EH (cell line): ENCODE measurements around the gene ENOPH1.
"Not testable (repeated sequence)": the region's sequence is repeated elsewhere in the genome, so short reads cannot be mapped to it uniquely, and the experiment has no call there.

ENCODE experiments used
- DNase-seq: peaks from one replicate; pipeline ENCODE4 v3.0.0-alpha.2; 2015; ENCODE audit warnings: low read depth

ENOPH1 gene

GRCh38 chr4:82430193-82430963 lies at the start of gene ENOPH1, which contains the start of gene HNRNPDL:
Gene ENOPH1, plus strand, starts transcription at chr4:82430590. Its CDS starts 240 bp downstream, at chr4:82430830.
Gene HNRNPDL, minus strand, starts transcription at chr4:82430462. Its CDS starts 772 bp downstream, at chr4:82429690.
- peak; percentile 93 for DNase-seq

DNA sequence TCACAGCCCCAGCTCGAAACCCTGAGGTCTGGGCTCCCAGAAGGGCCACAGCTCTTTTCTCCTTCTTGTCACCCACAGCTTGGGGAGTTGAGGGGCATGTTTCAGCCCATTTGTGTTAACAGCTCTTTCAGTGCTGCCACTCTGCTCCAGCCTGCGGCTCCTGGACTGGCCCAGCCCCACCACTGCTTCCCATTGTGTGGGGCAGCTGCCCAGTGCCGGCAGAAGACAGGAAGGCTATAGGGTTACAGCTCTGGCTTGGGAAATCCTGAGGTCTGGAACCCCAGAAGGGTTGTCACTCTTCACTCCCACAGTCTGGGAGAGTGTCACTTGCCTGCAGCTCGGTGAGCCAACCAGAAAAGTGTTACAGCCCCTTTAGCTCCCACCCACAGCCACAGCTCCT lies 49.6 kb upstream of the ENOPH1 start:
- no peak for DNase-seq

- no peak for DNase-seq
Measured at GRCh38 chr4:82381235-82381634, 49.2 kb upstream of the ENOPH1 start.

- no peak for DNase-seq
Measured at GRCh38 chr4:82381661-82382296, 48.6 kb upstream of the ENOPH1 start.

DNA sequence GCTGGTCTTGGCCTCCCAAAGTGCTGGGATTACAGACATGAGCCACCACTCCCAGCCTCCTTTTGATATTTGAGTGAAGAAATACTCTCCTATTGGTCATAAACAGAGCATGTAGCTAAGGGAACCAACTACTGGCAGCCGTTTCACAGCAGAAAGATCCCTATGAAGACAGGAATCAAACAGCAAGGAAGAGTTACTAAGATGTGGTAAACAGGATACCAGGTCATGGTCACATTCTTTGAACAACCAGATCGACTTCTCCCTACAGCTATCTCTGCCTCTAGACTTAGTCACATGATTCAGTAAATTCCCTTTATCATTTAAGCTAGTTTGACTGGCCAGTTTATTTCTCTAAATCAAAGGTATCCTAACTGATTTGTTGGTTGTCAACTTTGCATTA lies 47.6 kb upstream of the ENOPH1 start:
- no peak for DNase-seq

GRCh38 chr4:82386312-82386711 lies 44.1 kb upstream of the ENOPH1 start:
- DNase-seq, result not testable (repeated sequence)

- no peak for DNase-seq
Measured at GRCh38 chr4:82388405-82388804, 42.0 kb upstream of the ENOPH1 start.

GRCh38 chr4:82390061-82390460 lies 40.3 kb upstream of the ENOPH1 start:
- DNase-seq, result not testable (repeated sequence)

DNA sequence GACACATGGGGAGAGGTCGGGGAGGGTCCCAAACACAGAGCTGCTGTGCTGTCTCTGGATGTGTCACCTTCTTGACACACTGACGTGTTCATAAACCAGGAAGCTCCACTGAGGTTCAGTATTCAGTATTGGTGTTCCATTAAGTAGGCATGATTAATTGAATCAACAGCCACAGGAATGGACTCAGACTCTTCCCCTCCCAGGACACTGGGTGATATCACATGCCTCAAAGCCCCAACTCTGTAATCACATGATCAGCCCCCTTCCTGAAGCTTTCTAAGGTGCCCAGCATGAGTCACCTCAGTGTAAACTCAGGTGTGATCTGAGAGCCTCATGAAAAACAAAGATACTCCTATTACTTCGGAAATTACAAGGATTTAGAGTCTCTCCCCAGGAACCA lies 35.5 kb upstream of the ENOPH1 start:
- DNase-seq, result no peak

DNA sequence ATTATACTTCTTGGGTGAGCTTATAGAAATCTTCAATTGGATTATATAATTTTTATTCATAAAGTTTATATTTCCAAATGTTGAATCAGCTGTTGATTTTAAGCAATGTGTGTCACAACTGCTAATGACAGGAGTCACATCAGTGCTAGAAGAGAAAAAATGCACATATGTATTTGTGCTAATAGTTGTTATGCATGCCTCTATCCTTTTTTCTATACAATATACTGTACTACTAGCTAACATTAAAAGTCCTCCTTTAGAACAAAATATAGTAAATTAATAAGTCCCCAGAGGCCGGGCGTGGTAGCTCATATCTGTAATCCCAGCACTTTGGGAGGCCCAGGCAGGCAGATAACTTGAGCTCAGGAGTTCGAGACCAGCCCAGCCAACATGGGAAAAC lies 32.9 kb upstream of the ENOPH1 start:
- no peak for DNase-seq

GRCh38 chr4:82398263-82398662 lies 32.1 kb upstream of the ENOPH1 start:
- no peak for DNase-seq

- no peak for DNase-seq
Measured at GRCh38 chr4:82401600-82401999, 28.8 kb upstream of the ENOPH1 start.

- no peak for DNase-seq
Measured at GRCh38 chr4:82402196-82402775, 28.1 kb upstream of the ENOPH1 start.

DNA sequence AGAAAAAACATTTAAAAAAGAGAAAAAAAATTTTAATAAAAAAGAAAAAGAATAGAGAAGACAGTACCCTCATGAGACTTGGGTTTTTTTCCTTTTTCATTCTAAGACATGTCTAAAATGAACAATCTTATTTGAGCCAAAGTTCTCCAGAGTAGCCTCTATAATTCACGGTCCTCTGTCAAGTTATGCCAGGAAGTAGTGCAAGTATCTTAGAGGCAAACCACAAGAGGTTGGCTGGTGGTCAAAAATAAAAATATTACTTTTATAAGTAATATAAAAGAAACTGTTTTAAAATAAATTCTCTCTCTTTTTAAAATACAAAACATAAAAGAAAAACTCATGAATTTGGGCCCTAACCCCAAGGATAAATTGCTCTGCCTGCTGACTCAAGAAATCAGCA lies 26.7 kb upstream of the ENOPH1 start:
- no peak for DNase-seq

GRCh38 chr4:82415061-82415460 lies 15.3 kb upstream of the ENOPH1 start:
- DNase-seq, result not testable (repeated sequence)

DNA sequence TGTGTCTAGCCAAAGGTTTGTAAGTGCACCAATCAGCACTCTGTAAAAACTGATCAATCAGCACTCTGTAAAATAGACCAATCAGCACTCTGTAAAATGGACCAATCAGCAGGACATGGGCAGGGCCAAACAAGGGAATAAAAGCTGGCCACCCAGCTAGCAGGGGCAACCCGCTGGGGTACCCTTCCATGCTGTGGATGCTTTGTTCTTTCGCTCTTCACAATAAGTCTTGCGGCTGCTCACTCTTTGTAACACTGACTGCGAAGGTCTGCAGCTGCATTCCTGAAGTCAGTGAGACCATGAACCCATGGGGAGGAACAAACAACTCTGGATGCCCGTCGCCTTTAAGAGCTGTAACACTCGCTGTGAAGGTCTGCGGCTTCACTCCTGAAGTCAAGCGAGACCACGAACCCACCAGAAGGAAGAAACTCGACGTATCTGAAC lies 14.4 kb upstream of the ENOPH1 start:
- DNase-seq, result no peak

GRCh38 chr4:82419451-82419850 lies 10.9 kb upstream of the ENOPH1 start:
- no peak for DNase-seq

- no peak for DNase-seq
Measured at GRCh38 chr4:82421796-82422560, 8.4 kb upstream of the ENOPH1 start.

- DNase-seq, result no peak
Measured at GRCh38 chr4:82422616-82423015, 7.8 kb upstream of the ENOPH1 start.

DNA sequence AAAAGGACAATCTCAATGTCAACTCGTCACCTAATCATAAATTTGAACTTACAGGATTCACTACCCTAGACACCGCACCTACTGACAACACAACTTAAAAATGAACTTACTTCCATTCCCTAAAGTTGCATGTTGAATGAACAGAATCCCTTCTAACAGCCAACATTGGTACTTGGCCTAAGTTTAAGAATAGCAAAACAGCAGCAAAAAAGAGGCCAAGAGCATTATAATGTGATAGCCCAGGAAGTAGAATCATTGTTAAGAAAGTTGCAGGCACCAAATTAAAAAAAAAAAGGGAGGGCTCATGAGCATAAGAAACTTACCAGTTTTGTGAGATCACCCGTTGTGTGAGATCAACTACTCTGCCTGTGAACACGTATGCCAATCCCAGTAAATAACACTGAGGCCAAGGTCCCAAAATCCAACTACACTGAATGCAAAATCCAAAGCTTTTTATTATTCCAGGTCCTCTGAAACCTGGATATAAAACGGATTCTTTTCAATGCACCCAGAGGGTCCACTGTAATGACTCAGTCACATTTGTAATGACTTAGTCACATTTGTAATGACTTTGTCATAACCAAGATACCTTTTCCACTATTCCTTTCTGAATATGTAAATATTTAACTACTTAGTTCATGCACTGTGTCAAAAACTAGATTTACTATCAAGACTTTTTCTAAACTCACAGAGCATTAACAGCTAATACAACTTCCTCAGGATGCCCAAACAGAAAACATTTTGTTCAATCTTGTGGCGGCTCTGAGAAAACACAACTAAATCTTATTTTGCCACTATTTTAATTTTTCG lies 6.9 kb upstream of the ENOPH1 start:
- DNase-seq, result peak; percentile 67

DNA sequence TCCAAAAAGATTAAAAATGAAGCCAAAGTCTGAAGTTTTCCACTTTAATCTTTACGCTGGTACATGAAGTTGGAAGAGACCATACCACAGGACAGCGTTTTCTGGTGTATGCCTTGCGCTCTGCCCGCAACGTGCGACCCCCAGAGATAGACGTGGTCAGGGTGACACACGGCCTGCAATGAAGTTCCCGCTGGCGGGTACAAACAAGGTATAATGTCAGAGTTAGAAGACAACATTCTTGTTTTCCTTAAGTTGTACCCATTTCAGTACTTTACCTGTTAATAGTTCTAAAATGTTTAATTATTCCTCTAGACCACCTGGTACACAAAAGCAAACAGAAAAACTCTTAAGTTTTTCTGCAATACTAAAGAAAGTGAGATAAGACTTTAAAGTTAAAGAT lies 4.9 kb upstream of the ENOPH1 start:
- no peak for DNase-seq
